Ovary (tissue), 9 donors: Measurements from ENCODE around the gene FAM107B. TPM values are rescaled to one million over a fixed set of nuclear protein-coding genes. Genes with fewer than 3 reads are reported as not detected.

Experiments
- DNase-seq, 5 donors: peaks; one replicate each; pipeline ENCODE4 v3.0.0-alpha.2; 2019 to 2020
- H3K27ac ChIP-seq, 2 donors: fragments of 200-600 bp; one replicate each; pipeline versions ENCODE4 v1.5.1 to v1.8.0; 2019 to 2022
- H3K27me3 ChIP-seq: fragments of 200-600 bp; one replicate; pipeline ENCODE4 v1.8.0; 2022
- H3K36me3 ChIP-seq: fragments of 200-600 bp; sonication (generic); one replicate; pipeline ENCODE4 v1.5.1; 2019
- H3K4me1 ChIP-seq: one replicate; pipeline ENCODE4 v1.8.1; 2013; ENCODE audit warnings: mild to moderate bottlenecking, moderate library complexity; ENCODE audit not compliant: insufficient read depth
- H3K4me3 ChIP-seq: fragments of 200-600 bp; sonication (generic); one replicate; pipeline ENCODE4 v1.5.1; 2017
- H3K9me3 ChIP-seq, 2 donors: fragments of 200-600 bp in 1 of 2; sonication (generic) in 1 of 2; one replicate each; pipeline versions ENCODE4 v1.5.1 to v1.8.1; 2013 to 2019; ENCODE audit warnings: mild to moderate bottlenecking in 1 of 2, moderate library complexity in 1 of 2
- EP300 ChIP-seq: sonication (generic); formaldehyde crosslinking; IDR thresholded peaks from one replicate; pipeline ENCODE4 v1.6.1; 2017; ENCODE audit warnings: antibody characterized with exemption
- POLR2A ChIP-seq: fragments of 450-650 bp; IDR thresholded peaks from one replicate; pipeline ENCODE4 v1.6.1; 2017; ENCODE audit warnings: antibody characterized with exemption, mild to moderate bottlenecking, moderate library complexity
- WGBS, 3 donors: extraction: QIAGEN DNeasy Blood & Tissue Kit in 1 of 3; methylation state at CpG; one replicate each; pipeline versions ENCODE4 v1.1.5 to v1.1.7; 2013 to 2017; 5-methylcytosine and 5-hydroxymethylcytosine counted together
- intact Hi-C, 4 donors: fragments of 100-400 bp; cut with DNase I; formaldehyde crosslinking; loops; one replicate each; pipeline versions ENCODE4 v1.11.0 to v1.15.1; 2022 to 2023
- polyA plus RNA-seq, 2 donors: library from polyadenylated mRNA; stranded (reverse); fragments of 200-250 nt in 1 of 2; fragments of 350-450 nt in 1 of 2; fragmentation: Illumina TruSeq in 1 of 2; extraction: RNeasy Lipid Tissue Mini Kit (QIAGEN cat#74804) in 1 of 2; gene quantifications; one replicate each; pipeline ENCODE4 v1.2.3, GENCODE V29; 2013 to 2014
- total RNA-seq, 7 donors: library from RNA; depleted of rRNA in 2 of 7; stranded (reverse); fragments of >200 nt in 2 of 7; fragmentation: NEBNext Ultra II Directional in 3 of 7; extraction: Animal tissue kit (Norgen Biotek cat#: 25700) in 3 of 7; gene quantifications; one replicate each; pipeline versions ENCODE4 v1.1.0 to v1.2.4, GENCODE V29; 2016 to 2023
- TF ChIP-seq, protein P1 (sequence below), 3 donors: fragments of 450-650 bp in 2 of 3; fragments of 200-600 bp in 1 of 3; IDR thresholded peaks; one replicate each; pipeline versions ENCODE4 v1.5.1 to v1.8.0; 2016 to 2022; ENCODE audit warnings: antibody characterized with exemption in 3 of 3, mild to moderate bottlenecking in 1 of 3
- donor health status: DM: no; HTN: no; CAD: no; lungs with moderate emphysema.
- donor health status: DM: no; HTN: no; CAD: no.
- donor health status: Bipolar disorder and iron deficiency.
- donor health status: DM: yes; HTN: yes; CAD: no.
- donor health status: DM: no; HTN: no; CAD: no.
- donor health status: DM: yes; HTN: yes; CAD: no.

Gene FAM107B
- total and polyA plus RNA-seq, 9 donors, result 6.0 to 26.6 (median 15.0) TPM

DNA sequence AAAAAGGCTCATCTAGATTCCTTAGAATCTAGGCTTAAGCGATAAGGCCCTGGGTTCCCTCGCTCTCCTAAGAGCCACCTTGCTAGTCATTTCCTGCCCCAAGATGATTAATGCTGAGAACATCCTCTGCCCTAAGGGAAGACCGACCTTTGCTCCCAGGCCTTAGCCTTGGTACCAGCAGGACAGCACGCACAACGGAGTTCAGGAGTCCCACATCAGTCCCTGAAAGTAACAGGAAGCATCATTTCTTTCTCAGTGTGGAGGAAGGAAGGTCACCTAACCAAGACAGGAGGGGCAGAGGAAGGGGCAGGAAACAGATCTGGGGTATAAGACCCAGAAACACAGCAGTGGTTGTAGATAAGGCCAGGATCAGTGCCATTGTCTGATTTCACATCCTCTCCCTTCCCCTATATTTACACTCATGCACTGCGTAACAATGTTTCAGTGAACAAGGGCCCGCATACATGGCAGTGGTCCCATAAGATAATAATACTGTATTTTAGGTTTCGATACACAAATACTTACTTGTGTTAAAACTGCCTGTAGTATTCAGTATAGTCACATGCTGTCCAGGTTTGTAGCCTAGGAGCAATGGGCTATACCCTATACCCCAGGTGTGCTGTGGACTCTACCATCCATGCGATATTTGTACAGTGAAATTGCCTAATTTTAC is 8.1 kb upstream of the FAM107B start:
- no peaks in the 10 kb centered on the region for H3K9me3 ChIP-seq
- no peaks in the 10 kb centered on the region for H3K36me3 ChIP-seq
- TF ChIP-seq POLR2A, result no peak
- TF ChIP-seq EP300, result no peak
- TF ChIP-seq, protein P1, sequence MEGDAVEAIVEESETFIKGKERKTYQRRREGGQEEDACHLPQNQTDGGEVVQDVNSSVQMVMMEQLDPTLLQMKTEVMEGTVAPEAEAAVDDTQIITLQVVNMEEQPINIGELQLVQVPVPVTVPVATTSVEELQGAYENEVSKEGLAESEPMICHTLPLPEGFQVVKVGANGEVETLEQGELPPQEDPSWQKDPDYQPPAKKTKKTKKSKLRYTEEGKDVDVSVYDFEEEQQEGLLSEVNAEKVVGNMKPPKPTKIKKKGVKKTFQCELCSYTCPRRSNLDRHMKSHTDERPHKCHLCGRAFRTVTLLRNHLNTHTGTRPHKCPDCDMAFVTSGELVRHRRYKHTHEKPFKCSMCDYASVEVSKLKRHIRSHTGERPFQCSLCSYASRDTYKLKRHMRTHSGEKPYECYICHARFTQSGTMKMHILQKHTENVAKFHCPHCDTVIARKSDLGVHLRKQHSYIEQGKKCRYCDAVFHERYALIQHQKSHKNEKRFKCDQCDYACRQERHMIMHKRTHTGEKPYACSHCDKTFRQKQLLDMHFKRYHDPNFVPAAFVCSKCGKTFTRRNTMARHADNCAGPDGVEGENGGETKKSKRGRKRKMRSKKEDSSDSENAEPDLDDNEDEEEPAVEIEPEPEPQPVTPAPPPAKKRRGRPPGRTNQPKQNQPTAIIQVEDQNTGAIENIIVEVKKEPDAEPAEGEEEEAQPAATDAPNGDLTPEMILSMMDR (IDR thresholded peaks at IDR 0.05), result no peak
- no peaks in the 10 kb centered on the region for H3K4me1 ChIP-seq
- H3K4me3 ChIP-seq, result no peak overlapping the region
- no peaks in the 10 kb centered on the region for H3K27me3 ChIP-seq
- no peak overlapping the region for H3K27ac ChIP-seq
- intact Hi-C loops, result no loop called here
- peak in 1 of 5 donors; percentile 22 for DNase-seq
- 75 to 86% (median 85%) methylated on average over 9 of the region's 9 CpGs for WGBS, 3 donors

DNA sequence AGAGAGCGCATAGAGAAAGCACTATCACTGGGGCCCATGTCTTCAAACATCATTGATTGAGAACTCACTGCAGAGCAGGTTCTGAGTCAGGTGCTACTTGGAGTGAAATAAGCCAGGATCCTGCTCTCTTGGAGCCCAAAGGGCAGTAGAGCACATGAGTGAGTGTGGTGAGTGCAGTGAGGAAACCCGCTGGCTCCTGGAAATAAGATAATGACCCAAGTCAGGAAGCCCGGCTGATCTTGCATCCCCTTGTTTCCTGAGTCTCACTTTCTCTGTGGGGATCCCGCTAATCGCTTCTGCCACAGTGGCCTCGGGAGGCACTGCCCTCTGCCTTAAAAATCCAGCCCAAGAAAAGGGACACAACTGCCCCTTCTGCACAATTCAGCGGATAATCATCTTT is 7.1 kb upstream of the FAM107B start:
- WGBS, 3 donors, result 82 to 83% (median 83%) methylated on average over 7 of the region's 7 CpGs
- H3K36me3 ChIP-seq, result no peaks in the 10 kb centered on the region
- no peaks in the 10 kb centered on the region for H3K9me3 ChIP-seq
- intact Hi-C loops, result no loop called here
- no peaks in the 10 kb centered on the region for H3K27me3 ChIP-seq
- no peak overlapping the region for H3K4me3 ChIP-seq
- no peaks in the 10 kb centered on the region for H3K4me1 ChIP-seq
- no peak overlapping the region for H3K27ac ChIP-seq
- TF ChIP-seq, protein P1 (IDR thresholded peaks at IDR 0.05), result no peak
- TF ChIP-seq EP300, result no peak
- TF ChIP-seq POLR2A, result no peak
- no peak for DNase-seq

DNA sequence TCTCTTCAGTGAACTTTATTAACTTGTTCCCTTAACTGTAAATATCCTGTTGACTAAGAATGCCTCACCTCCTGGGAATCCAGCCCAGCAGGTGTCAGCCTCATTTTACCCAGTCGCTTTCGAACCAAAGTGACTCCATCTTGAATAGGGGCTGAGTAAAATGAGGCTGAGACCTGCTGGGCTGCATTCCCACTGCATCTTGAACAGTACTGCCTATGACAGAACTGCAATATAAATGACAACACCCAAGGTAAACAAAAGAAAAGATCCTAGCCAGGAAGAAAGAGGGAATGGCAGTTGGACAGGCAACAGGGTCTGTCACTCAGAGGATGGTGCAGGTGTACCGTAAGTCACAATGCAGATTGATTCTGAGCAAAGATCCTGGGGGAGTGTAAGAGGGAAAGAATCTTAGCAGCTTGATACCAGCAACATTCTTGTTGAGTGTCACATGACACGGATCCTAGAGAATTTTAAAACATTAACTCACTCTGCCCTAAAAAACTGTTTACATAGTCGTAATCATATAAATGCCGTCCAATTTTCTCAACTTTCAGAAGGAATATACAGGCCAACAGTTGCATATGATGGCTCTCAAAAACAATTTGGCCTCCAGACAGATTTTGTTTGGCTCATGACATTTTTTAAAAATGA is 4.4 kb upstream of the FAM107B start:
- no peak for TF ChIP-seq POLR2A
- TF ChIP-seq EP300, result no peak
- TF ChIP-seq, protein P1 (IDR thresholded peaks at IDR 0.05), result no peak
- Histone ChIP-seq H3K4me3 (no peak overlapping the region), H3K9me3 (no peaks in the 10 kb centered on the region), H3K27ac (no peak overlapping the region), H3K4me1 (no peaks in the 10 kb centered on the region), H3K27me3 (no peaks in the 10 kb centered on the region), H3K36me3 (no peaks in the 10 kb centered on the region)
- intact Hi-C loops, result no loop called here
- 37 to 54% (median 41%) methylated on average over 6 of the region's 6 CpGs for WGBS, 3 donors
- no peak for DNase-seq

DNA sequence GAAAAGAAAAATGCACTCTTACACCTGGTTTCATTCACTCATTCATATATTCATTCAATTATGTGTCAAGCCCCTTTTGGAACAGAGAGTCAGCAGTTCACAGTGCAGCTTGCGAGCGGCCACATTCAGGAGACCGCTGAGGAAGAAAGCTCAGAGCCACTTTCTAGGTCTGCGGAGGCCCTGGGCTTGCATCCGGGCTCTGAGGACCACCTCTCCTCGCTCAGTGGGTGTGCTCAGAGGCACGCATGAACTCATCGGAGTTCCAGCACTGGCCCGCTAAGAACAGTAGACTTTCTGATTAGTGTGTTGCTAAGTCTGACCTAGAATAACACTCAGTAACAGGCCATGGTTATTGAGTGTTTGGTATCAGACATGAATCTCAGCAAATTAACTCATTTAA is 1.8 kb upstream of the FAM107B start:
- no peak for DNase-seq
- intact Hi-C loops, result no loop called here
- Histone ChIP-seq H3K9me3 (no peaks in the 10 kb centered on the region), H3K36me3 (no peaks in the 10 kb centered on the region), H3K4me3 (no peak overlapping the region), H3K4me1 (no peaks in the 10 kb centered on the region), H3K27ac (no peak overlapping the region), H3K27me3 (no peaks in the 10 kb centered on the region)
- 89 to 92% (median 91%) methylated on average over 9 of the region's 9 CpGs for WGBS, 3 donors
- no peak for TF ChIP-seq EP300

DNA sequence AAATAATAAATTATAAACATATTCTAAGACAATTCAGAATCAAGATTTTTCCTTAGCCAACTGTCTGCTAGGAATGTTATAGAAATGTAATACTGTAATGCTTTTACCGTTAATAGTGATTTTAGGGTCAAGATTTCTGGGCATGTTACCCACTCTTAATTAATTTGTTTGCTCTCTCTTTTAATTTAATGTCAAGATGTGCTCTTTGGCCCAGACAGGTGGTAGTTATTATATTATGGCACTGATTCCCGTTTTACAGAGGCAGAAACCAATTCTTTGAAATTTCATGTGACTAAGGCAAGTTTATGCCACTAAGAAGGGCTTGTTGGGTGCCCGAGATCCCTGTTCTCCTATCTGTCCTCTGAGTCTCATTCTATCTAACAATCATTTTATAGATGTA is 959 bp upstream of the FAM107B start:
- intact Hi-C loops, result no loop called here
- TF ChIP-seq POLR2A, result no peak
- TF ChIP-seq, protein P1 (IDR thresholded peaks at IDR 0.05), result no peak
- no peak for TF ChIP-seq EP300
- H3K4me1 ChIP-seq, result no peaks in the 10 kb centered on the region
- no peaks in the 10 kb centered on the region for H3K27me3 ChIP-seq
- no peak overlapping the region for H3K4me3 ChIP-seq
- no peaks in the 10 kb centered on the region for H3K9me3 ChIP-seq
- no peak overlapping the region for H3K27ac ChIP-seq
- DNase-seq, result no peak
- no peaks in the 10 kb centered on the region for H3K36me3 ChIP-seq
- WGBS, 3 donors, result 51 to 61% (median 56%) methylated on average over 3 of the region's 3 CpGs
